ENCODE measurements around the gene LIN7A.

GRCh38 chr12:80952443-80952842, 14.7 kb upstream of the LIN7A start:
- TF ChIP-seq POLR2AphosphoS5 (IDR thresholded peaks at IDR 0.05) (no peak), POLR2A (IDR thresholded peaks at IDR 0.05) (no peak)
